GM08714 (cell line): ENCODE measurements around the gene TRIM22.
"Not testable (repeated sequence)": the region's sequence is repeated elsewhere in the genome, so short reads cannot be mapped to it uniquely, and the experiment has no call there.

Source experiments
- H3K4me3 ChIP-seq: fragments of 200-500 bp; sonication (Bioruptor generic); 2 replicates; pipeline ENCODE4 v1.5.1; 2014; ENCODE audit warnings: mild to moderate bottlenecking, low read length, inconsistent platforms
- ZNF274 ChIP-seq: IDR thresholded peaks from 2 replicates; pipeline ENCODE4 v1.6.1; 2012; ENCODE audit warnings: mild to moderate bottlenecking, low read depth, low read length

Gene TRIM22

DNA sequence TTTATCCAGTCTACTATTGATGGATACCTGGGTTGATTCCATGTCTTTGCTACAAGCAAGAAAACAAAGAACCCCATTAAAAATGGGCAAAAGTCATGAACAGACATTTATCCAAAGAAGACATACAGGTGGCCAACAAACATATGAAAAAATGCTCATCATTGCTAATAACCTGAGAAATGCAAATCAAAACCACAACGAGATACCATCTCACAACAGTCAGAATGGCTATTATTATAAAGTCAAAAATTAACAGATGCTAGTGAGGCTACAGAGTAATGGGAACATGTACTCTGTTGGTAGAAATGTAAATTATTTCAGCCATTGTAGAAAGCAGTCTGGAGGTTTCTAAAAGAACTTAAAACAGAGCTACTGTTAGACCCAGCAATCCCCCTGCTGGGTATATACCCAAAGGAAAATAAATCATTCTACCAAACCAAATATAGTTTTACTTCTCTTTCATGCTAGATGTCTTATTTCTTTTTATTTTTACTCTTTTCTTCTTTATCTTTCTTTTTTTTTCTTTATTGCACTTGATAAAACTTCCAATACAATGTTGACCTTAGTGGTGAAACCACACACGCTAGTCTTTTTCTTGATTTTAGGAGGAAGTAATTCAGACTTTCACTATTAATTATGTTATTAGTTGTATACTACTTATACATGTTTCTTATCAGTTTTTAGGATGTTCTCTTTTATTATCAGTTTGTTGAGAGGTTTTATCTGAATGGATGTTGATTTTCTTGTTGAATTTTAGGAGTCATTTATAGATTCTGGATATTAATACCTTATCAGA is 14.3 kb downstream of the TRIM22 start:
- no peak for TF ChIP-seq ZNF274
- no peak overlapping the region for H3K4me3 ChIP-seq

DNA sequence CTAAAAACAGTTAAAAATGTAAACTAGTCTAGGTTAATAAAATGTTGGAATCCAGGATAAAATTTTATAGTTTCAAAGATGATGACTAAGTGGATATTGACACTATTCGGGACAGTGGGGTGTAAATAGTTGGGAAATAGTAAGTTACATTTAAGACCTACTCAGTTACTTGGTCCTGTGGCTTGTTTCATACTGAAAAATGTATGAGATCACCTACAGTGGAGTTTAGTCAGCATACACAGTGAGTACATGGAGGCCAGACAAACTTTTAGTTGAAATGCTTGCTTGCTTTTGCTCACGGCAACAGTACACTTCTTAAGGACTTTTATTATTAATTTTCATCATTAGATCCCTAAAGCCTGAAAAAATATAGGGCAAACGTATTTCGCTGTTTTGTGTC is 16.1 kb downstream of the TRIM22 start:
- H3K4me3 ChIP-seq, result no peak overlapping the region
- no peak for TF ChIP-seq ZNF274

DNA sequence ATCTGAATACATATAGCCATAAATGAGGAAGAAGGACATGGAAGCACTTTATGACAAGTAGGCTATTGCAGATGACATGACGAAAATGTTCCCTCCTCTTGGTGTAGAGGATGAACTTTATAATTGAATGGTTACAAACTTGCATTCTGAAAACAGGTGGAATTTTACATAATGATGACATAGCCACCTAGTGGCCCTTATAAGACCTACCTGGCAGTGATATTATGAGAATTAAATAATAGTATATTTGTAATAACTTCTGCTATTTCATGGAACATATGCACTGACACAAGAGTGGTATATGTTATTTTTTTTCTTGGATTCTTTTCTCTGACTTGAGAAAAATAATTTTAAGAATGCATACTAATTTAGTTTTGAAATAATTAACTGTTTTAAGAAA is 22.9 kb downstream of the TRIM22 start:
- no peak for TF ChIP-seq ZNF274

DNA sequence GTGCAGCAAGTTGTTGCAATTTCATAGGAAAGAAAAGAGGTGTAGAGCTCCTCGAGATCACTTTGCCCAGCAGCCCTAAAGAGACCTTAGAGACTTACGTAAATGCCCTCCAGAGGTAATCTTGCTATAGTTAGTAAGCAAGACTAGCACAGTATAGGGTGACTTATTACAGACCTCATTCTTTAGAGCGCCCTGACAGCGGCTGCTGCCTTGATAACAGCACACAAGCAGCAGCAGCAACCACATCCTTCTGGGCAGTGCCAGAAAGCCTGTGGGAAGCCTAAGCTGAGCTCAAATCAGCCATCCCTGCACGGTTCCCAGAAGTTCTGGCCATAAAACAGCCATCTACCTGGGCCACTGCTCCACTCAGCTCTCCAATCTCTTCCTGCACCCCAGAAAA is 24.1 kb downstream of the TRIM22 start:
- H3K4me3 ChIP-seq, result no peak overlapping the region
- TF ChIP-seq ZNF274, result no peak

More for the DNA sequence above, 22.9 kb downstream of the TRIM22 start:
- no peak overlapping the region for H3K4me3 ChIP-seq

DNA sequence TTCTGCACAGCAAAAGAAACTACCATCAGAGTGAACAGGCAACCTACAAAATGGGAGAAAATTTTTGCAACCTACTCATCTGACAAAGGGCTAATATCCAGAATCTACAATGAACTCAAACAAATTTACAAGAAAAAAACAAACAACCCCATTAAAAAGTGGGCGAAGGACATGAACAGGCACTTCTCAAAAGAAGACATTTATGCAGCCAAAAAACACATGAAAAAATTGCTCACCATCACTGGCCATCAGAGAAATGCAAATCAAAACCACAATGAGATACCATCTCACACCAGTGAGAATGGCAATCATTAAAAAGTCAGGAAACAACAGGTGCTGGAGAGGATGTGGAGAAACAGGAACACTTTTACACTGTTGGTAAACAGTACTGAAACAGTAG is 26.9 kb downstream of the TRIM22 start:
- H3K4me3 ChIP-seq, result not testable (repeated sequence)

DNA sequence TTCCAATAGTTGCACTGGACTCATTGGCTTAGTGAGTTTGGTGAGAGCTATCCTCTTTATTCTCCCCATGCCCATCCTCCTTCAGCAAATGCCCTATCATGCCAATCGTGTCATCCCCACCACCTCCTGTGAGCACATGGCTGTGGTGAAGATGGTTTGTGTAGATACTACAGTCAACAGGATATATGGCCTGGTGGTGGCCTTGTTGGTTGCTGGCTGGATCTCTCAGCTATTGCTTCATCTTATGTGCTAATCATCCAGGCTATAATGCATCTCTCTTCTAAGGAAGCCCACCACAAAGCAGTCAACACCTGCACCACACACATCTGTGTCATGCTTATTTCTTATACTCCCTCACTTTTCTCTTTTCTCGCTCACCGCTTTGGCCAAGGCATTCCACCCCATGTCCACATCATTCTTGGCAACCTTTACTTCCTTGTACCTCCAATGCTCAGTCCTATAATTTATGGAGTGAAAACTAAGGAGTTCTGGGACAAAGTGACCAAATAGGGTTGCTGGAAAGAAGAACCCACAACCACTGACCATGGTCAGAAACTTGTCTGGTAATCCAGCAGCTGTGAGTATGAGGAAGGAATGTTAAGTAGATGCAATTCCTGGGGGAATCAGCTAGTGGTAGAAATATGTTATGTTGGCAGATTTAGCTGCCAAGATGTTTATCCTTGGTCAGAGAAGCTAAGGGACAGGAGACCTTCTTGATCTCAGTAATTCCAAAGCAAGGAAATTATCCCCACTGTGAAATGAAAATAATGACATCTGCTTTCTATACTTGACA is 30.3 kb downstream of the TRIM22 start:
- no peak for TF ChIP-seq ZNF274
- H3K4me3 ChIP-seq, result no peak overlapping the region

DNA sequence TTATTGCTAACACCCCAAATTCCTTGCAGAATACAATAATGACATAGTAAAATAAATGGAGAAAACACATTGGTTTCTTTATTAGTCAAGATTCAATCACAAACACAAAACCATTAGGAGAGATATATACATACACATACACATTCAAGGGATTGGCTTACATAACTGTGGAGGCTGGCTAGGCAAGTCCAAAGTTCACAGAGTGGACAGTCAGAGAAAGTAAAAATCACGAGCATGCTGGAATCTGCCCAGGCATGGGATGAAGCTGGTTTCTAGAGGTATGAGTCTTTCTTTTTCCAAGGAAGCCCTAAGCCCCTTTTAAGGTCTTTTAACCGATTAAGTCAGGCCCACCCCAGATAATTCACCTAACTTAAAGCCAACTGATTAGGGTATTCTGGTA is 33.0 kb downstream of the TRIM22 start:
- no peak overlapping the region for H3K4me3 ChIP-seq
- no peak for TF ChIP-seq ZNF274

DNA sequence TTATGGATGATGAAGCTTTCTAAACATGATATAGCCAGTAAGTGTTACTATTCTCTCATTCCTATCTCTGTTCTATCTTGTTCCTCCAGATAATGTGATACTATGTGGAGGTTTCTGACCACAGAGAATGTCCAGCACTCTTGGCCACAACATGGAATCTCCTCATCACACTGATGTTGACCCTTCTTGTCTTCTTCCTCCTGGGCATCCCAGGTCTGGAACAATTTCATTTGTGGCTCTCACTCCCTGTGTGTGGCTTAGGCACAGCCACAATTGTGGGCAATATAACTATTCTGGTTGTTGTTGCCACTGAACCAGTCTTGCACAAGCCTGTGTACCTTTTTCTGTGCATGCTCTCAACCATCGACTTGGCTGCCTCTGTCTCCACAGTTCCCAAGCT is 36.8 kb downstream of the TRIM22 start:
- no peak for TF ChIP-seq ZNF274

DNA sequence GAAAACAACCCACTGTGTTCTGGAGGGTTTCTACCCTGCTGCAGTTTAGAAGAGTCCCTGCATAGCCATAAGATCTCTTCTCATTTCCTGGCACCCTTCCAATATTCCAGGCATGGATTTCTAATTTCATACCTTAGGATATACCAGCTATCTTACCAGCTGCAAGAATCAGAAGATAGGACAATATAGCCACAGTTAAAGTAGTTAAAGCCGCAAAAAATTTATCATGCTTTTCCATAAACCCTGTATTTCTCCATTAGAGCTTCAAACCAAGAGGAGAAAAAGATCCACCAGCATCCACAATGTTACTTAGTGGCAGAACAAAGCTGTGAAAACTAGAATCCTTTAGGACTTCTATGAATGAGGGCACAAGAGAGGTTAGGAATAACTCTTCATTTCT is 38.1 kb downstream of the TRIM22 start:
- TF ChIP-seq ZNF274, result no peak
- H3K4me3 ChIP-seq, result no peak overlapping the region

More for the DNA sequence above, 36.8 kb downstream of the TRIM22 start:
- no peak overlapping the region for H3K4me3 ChIP-seq

DNA sequence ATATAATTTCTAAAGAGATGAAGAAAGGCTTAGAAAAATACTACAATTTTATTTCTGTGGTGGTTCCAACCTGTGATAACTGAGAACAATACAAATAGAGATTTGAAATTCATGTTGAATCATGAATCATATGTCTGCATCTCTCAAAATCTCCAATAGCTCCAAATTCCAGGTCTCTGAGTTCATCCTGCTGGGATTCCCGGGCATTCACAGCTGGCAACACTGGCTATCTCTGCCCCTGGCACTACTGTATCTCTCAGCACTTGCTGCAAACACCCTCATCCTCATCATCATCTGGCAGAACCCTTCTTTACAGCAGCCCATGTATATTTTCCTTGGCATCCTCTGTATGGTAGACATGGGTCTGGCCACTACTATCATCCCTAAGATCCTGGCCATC is 46.8 kb downstream of the TRIM22 start, which contains the start of gene OR56B1:
OR56B1 (plus strand) TSS at position 53 of the 400 bp plus-strand sequence; CDS start at position 122, 69 bp downstream.
- no peak for TF ChIP-seq ZNF274
- H3K4me3 ChIP-seq, result no peak within 1 kb of the TSS

DNA sequence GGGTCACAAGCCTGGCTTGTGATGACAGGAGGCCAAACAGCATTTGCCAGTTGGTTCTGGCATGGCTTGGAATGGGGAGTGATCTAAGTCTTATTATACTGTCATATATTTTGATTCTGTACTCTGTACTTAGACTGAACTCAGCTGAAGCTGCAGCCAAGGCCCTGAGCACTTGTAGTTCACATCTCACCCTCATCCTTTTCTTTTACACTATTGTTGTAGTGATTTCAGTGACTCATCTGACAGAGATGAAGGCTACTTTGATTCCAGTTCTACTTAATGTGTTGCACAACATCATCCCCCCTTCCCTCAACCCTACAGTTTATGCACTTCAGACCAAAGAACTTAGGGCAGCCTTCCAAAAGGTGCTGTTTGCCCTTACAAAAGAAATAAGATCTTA is 47.5 kb downstream of the TRIM22 start:
- TF ChIP-seq ZNF274, result no peak
- H3K4me3 ChIP-seq, result no peak overlapping the region

DNA sequence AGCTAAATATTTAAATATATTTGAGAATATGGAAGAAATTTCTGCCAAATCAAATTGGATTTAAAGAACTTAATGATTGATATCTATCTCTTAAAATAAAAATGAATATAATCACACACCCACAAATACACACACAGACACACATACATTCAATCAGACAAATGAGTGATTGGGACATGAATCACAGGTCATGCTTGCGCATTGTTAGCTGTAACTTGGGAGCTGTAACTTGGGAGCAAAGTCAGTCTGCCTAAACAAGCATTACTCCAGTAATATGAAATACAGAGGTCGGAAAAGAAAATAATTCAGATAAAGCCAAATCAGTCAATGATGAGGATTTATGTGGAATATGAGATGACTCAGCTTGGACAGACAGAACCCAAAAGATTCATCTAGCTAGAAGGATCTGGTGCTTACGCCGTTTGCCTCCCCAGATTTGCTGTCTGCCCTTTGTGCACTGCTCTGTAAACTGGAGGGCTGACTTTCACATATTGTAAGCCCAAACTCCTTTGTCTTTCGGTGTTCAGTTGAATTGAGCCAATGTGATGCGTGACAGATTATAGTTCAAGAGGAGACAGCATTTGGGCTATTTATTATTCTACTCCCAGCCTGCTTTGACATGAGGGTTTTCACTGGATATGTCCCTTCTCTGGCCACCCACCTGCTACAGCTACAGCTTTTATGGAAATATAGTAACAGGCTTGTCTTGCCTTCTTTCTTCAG is 48.2 kb downstream of the TRIM22 start:
- no peak for TF ChIP-seq ZNF274
- H3K4me3 ChIP-seq, result no peak overlapping the region

DNA sequence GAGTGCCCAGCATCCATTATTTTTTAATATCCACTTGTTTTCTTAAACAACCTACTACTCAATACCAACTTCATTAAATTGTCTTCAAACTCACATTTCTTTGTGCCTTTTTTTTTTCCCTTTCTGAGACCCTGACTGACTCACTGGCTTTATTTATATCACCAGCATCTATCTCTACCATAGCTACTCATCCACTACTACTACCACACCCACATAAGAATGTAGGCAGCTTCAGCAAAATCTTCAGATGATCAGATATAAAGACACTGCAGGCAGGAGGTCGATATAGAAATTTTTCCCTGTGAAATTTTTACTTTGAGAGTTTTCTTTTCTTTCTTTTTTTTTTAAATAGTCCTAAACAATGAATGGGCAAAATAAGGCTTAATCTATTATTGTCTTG is 48.8 kb downstream of the TRIM22 start:
- no peak overlapping the region for H3K4me3 ChIP-seq
- no peak for TF ChIP-seq ZNF274

DNA sequence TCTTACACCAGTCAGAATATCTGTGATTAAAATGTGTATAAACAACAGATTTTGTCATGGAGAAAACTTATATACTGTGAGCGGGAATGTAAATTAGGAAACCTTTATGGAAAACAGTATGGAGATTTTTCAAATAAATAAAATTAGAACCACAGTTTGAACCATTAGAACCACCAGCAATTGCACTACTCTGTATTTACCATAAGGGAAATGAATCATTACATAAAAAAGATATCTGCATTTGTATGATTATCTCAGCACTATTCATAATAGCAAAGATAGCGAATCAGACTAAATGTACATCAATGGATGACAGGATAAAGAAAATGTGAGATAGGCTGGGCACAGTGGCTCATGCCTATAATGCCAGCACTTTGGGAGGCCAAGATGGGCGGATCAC is 57.0 kb downstream of the TRIM22 start:
- TF ChIP-seq ZNF274, result no peak
- no peak overlapping the region for H3K4me3 ChIP-seq
